Liver (tissue), 9 donors: ENCODE results near the gene GLRX3. TPM values are rescaled to one million over a fixed set of nuclear protein-coding genes. Genes with fewer than 3 reads are reported as not detected.

Experiments
- DNase-seq: peaks from one replicate; pipeline ENCODE4 v3.0.0-alpha.2; 2017; ENCODE audit warnings: low spot score
- H3K27ac ChIP-seq, 2 donors: one replicate each; pipeline ENCODE4 v1.7.0; 2013; ENCODE audit warnings: inconsistent platforms in 2 of 2, low read length in 2 of 2, control low read depth in 1 of 2, low read depth in 1 of 2, mild to moderate bottlenecking in 1 of 2
- H3K27me3 ChIP-seq, 4 donors: one replicate each; pipeline versions ENCODE4 v1.6.1 to v1.7.0; 2013; ENCODE audit warnings: low read length in 3 of 4, inconsistent platforms in 1 of 4, mild to moderate bottlenecking in 1 of 4, moderate library complexity in 1 of 4; ENCODE audit not compliant: control insufficient read depth in 4 of 4, insufficient read depth in 4 of 4
- H3K36me3 ChIP-seq, 4 donors: one replicate each; pipeline versions ENCODE4 v1.6.1 to v1.7.0; 2013; ENCODE audit warnings: low read length in 3 of 4, mild to moderate bottlenecking in 3 of 4, low read depth in 1 of 4, moderate library complexity in 1 of 4; ENCODE audit not compliant: control insufficient read depth in 4 of 4, insufficient read depth in 3 of 4
- H3K4me1 ChIP-seq, 4 donors: one replicate each; pipeline versions ENCODE4 v1.6.1 to v1.7.0; 2013; ENCODE audit warnings: low read length in 3 of 4, mild to moderate bottlenecking in 3 of 4, moderate library complexity in 1 of 4; ENCODE audit not compliant: control insufficient read depth in 4 of 4, insufficient read depth in 4 of 4
- H3K4me3 ChIP-seq, 3 donors: one replicate each; pipeline versions ENCODE4 v1.6.1 to v1.7.0; 2013; ENCODE audit warnings: low read length in 3 of 3, control low read depth in 1 of 3, low read depth in 1 of 3, mild to moderate bottlenecking in 1 of 3
- H3K9ac ChIP-seq, 2 donors: one replicate each; pipeline ENCODE4 v1.7.0; 2013; ENCODE audit warnings: low read length in 2 of 2, mild to moderate bottlenecking in 2 of 2, moderate library complexity in 2 of 2, control low read depth in 1 of 2, low read depth in 1 of 2
- H3K9me3 ChIP-seq, 4 donors: one replicate each; pipeline versions ENCODE4 v1.6.1 to v1.7.0; 2013; ENCODE audit warnings: low read length in 3 of 4; ENCODE audit not compliant: control insufficient read depth in 4 of 4
- ATF3 ChIP-seq: IDR thresholded peaks from 2 replicates; pipeline ENCODE4 v1.6.1; 2016; ENCODE audit warnings: antibody characterized with exemption
- EGR1 ChIP-seq, 2 donors: IDR thresholded peaks; 2 replicates each; pipeline ENCODE4 v1.6.1; 2016 to 2018; ENCODE audit warnings: antibody characterized with exemption in 2 of 2, low read depth in 2 of 2
- FOXA2 ChIP-seq: IDR thresholded peaks from 2 replicates; pipeline ENCODE4 v1.6.1; 2016; ENCODE audit warnings: antibody characterized with exemption
- GABPA ChIP-seq, 2 donors: IDR thresholded peaks in 1 of 2; conservative IDR thresholded peaks in 1 of 2; 2 replicates each; pipeline ENCODE4 v1.6.1; 2016; ENCODE audit warnings: antibody characterized with exemption in 2 of 2, mild to moderate bottlenecking in 1 of 2, moderate library complexity in 1 of 2
- HNF4A ChIP-seq, 2 donors: conservative IDR thresholded peaks; 2 replicates each; pipeline ENCODE4 v1.6.1; 2016; ENCODE audit warnings: antibody characterized with exemption in 2 of 2, mild to moderate bottlenecking in 2 of 2
- JUND ChIP-seq, 2 donors: IDR thresholded peaks; 2 replicates each; pipeline ENCODE4 v1.6.1; 2016; ENCODE audit warnings: antibody characterized with exemption in 2 of 2
- MAX ChIP-seq: IDR thresholded peaks from 2 replicates; pipeline ENCODE4 v1.6.1; 2016; ENCODE audit warnings: antibody characterized with exemption
- RAD21 ChIP-seq, 2 donors: IDR thresholded peaks; 2 replicates each; pipeline ENCODE4 v1.6.1; 2016; ENCODE audit warnings: antibody characterized with exemption in 2 of 2, mild to moderate bottlenecking in 2 of 2
- REST ChIP-seq: IDR thresholded peaks from 2 replicates; pipeline ENCODE4 v1.6.1; 2016; ENCODE audit warnings: antibody characterized with exemption, mild to moderate bottlenecking
- RXRA ChIP-seq, 2 donors: IDR thresholded peaks; 2 replicates each; pipeline ENCODE4 v1.6.1; 2017 to 2018; ENCODE audit warnings: antibody characterized with exemption in 2 of 2, mild to moderate bottlenecking in 1 of 2
- SP1 ChIP-seq: IDR thresholded peaks from 2 replicates; pipeline ENCODE4 v1.6.1; 2018; ENCODE audit warnings: antibody characterized with exemption, mild to moderate bottlenecking
- YY1 ChIP-seq: IDR thresholded peaks from 2 replicates; pipeline ENCODE4 v1.6.1; 2016; ENCODE audit warnings: antibody characterized with exemption, mild to moderate bottlenecking
- ZBTB33 ChIP-seq: IDR thresholded peaks from 2 replicates; pipeline ENCODE4 v1.6.1; 2016; ENCODE audit warnings: antibody characterized with exemption
- WGBS: extraction: QIAGEN DNeasy Blood & Tissue Kit; methylation state at CpG from one replicate; pipeline ENCODE4 v1.1.7; 2013; 5-methylcytosine and 5-hydroxymethylcytosine counted together
- polyA plus RNA-seq, 2 donors: library from polyadenylated mRNA; stranded (reverse) in 1 of 2; unstranded in 1 of 2; fragments of 200-250 nt in 1 of 2; fragments of >200 nt in 1 of 2; fragmentation: Nextera tagmentation in 1 of 2; extraction: Ambion mirVana in 1 of 2; gene quantifications; one replicate each; pipeline versions ENCODE4 v1.2.1 to v1.2.3, GENCODE V29; 2013 to 2015
- total RNA-seq, 2 donors: library from RNA; depleted of rRNA; stranded (reverse); fragments of >200 nt; gene quantifications; one replicate each; pipeline ENCODE4 v1.2.3, GENCODE V29; 2014
- TF ChIP-seq, protein P1 (sequence below): fragments of 150-350 bp; IDR thresholded peaks from 2 replicates; pipeline ENCODE4 v1.5.1; 2017; ENCODE audit warnings: improper control_type of control experiment, low read depth, low read length; ENCODE audit not compliant: missing input control
- donor health status: healthy.
- donor health status: healthy.
- donor health status: healthy.
- donor health status: healthy.
- donor health status: healthy.

GLRX3 gene
- total and polyA plus RNA-seq, 4 donors: 24.0 to 34.0 (median 28.5) TPM

GRCh38 chr10:130207205-130207604, 71.0 kb downstream of the GLRX3 start (continued):
- no peak for TF ChIP-seq REST

DNA sequence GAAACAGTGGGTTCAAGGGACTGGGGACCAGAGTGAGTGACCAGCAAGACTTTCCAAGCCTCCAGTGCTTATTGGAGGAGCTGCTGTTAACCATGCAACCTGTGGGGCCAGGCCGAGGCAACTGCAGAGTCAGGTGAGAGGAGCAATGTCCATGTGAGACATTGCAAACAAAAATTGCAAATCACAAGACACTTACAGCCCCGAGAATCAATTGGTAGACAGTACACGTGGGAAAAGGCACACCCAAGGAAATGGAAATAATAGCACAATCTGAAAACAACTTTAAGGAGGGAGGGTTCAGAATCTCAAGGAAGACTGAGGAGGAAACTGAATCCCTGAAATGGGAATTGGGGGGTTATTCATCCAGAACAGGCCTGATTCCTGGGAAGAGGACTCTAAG, 72.6 kb downstream of the GLRX3 start:
- 55% methylated on average over 3 of the region's 3 CpGs for WGBS
- no peak for TF ChIP-seq YY1
- TF ChIP-seq, protein P1, sequence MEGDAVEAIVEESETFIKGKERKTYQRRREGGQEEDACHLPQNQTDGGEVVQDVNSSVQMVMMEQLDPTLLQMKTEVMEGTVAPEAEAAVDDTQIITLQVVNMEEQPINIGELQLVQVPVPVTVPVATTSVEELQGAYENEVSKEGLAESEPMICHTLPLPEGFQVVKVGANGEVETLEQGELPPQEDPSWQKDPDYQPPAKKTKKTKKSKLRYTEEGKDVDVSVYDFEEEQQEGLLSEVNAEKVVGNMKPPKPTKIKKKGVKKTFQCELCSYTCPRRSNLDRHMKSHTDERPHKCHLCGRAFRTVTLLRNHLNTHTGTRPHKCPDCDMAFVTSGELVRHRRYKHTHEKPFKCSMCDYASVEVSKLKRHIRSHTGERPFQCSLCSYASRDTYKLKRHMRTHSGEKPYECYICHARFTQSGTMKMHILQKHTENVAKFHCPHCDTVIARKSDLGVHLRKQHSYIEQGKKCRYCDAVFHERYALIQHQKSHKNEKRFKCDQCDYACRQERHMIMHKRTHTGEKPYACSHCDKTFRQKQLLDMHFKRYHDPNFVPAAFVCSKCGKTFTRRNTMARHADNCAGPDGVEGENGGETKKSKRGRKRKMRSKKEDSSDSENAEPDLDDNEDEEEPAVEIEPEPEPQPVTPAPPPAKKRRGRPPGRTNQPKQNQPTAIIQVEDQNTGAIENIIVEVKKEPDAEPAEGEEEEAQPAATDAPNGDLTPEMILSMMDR: no peak
- no peak for TF ChIP-seq FOXA2
- no peak for TF ChIP-seq HNF4A (conservative IDR thresholded peaks at IDR 0.05)
- TF ChIP-seq REST: no peak
- no peak for TF ChIP-seq ATF3
- TF ChIP-seq SP1: no peak
- no peak for TF ChIP-seq GABPA (IDR thresholded peaks at IDR 0.05 in 1 of 2, conservative IDR thresholded peaks at IDR 0.05 in 1 of 2)
- TF ChIP-seq RAD21 (IDR thresholded peaks at IDR 0.05): no peak
- no peak for TF ChIP-seq ZBTB33
- no peak for TF ChIP-seq RXRA (IDR thresholded peaks at IDR 0.05)
- TF ChIP-seq JUND (IDR thresholded peaks at IDR 0.05): no peak
- no peak for TF ChIP-seq MAX
- no peak for TF ChIP-seq EGR1 (IDR thresholded peaks at IDR 0.05; ENCODE audit: low read depth in 2 of 2)

More for the DNA sequence above, 72.6 kb downstream of the GLRX3 start:
- H3K27ac ChIP-seq: no peak overlapping the region
- no peaks in the 10 kb centered on the region for H3K9me3 ChIP-seq
- no peaks in the 10 kb centered on the region for H3K36me3 ChIP-seq
- H3K9ac ChIP-seq: no peak overlapping the region
- no peak overlapping the region for H3K4me3 ChIP-seq
- H3K4me1 ChIP-seq: no peaks in the 10 kb centered on the region
- no peak for DNase-seq
- H3K27me3 ChIP-seq: no peaks in the 10 kb centered on the region
